GM23248 (cell line): Measurements from ENCODE around the gene CEP95. TPM values are rescaled to one million over a fixed set of nuclear protein-coding genes. Genes with fewer than 3 reads are reported as not detected.
"Not testable (repeated sequence)": the region's sequence is repeated elsewhere in the genome, so short reads cannot be mapped to it uniquely, and the experiment has no call there.

Experiments used
- DNase-seq: peaks from one replicate; pipeline ENCODE4 v3.0.0-alpha.2; 2015
- H2AFZ ChIP-seq: fragments of 200-600 bp; sonication (generic); 2 replicates; pipeline ENCODE4 v1.6.1; 2016; ENCODE audit warnings: antibody characterized with exemption
- H3F3A ChIP-seq: fragments of 200-600 bp; sonication (generic); 2 replicates; pipeline ENCODE4 v1.6.1; 2016; ENCODE audit warnings: mild to moderate bottlenecking, antibody characterized with exemption, mixed run types; ENCODE audit not compliant: insufficient read depth
- H3K27ac ChIP-seq: fragments of 200-600 bp; sonication (generic); 2 replicates; pipeline ENCODE4 v1.5.1; 2016; ENCODE audit warnings: mild to moderate bottlenecking
- H3K27me3 ChIP-seq: fragments of 200-600 bp; sonication (generic); replicated peaks from 2 replicates; pipeline ENCODE4 v1.6.1; 2016; ENCODE audit warnings: mild to moderate bottlenecking; ENCODE audit not compliant: insufficient read depth
- H3K36me3 ChIP-seq: fragments of 200-600 bp; sonication (generic); 2 replicates; pipeline ENCODE4 v1.6.1; 2016; ENCODE audit warnings: low read depth, mild to moderate bottlenecking
- H3K4me1 ChIP-seq: fragments of 200-600 bp; sonication (generic); 2 replicates; pipeline ENCODE4 v1.6.1; 2016; ENCODE audit warnings: mild to moderate bottlenecking; ENCODE audit not compliant: insufficient read depth
- H3K4me2 ChIP-seq: fragments of 200-600 bp; sonication (generic); one replicate; pipeline ENCODE4 v1.6.1; 2016; ENCODE audit warnings: mild to moderate bottlenecking; ENCODE audit not compliant: unreplicated experiment
- H3K4me3 ChIP-seq: fragments of 200-600 bp; sonication (generic); 2 replicates; pipeline ENCODE4 v1.5.1; 2016; ENCODE audit warnings: mild to moderate bottlenecking
- H3K79me2 ChIP-seq: fragments of 200-600 bp; sonication (generic); 2 replicates; pipeline ENCODE4 v1.6.1; 2016; ENCODE audit warnings: mild to moderate bottlenecking; ENCODE audit not compliant: insufficient read depth
- H3K9ac ChIP-seq: fragments of 200-600 bp; sonication (generic); 2 replicates; pipeline ENCODE4 v1.6.1; 2016; ENCODE audit warnings: mild to moderate bottlenecking
- H3K9me2 ChIP-seq: fragments of 200-600 bp; sonication (generic); 2 replicates; pipeline ENCODE4 v1.6.1; 2016; ENCODE audit warnings: mixed run types, mild to moderate bottlenecking, moderate library complexity; ENCODE audit not compliant: insufficient read depth
- H3K9me3 ChIP-seq: fragments of 200-600 bp; sonication (generic); one replicate; pipeline ENCODE4 v1.6.1; 2017; ENCODE audit warnings: low read depth
- H4K20me1 ChIP-seq: fragments of 200-600 bp; sonication (generic); 2 replicates; pipeline ENCODE4 v1.6.0; 2016; ENCODE audit not compliant: insufficient read depth
- EZH2 ChIP-seq: fragments of 200-600 bp; sonication (generic); IDR thresholded peaks from 2 replicates; pipeline ENCODE4 v1.6.1; 2018; ENCODE audit warnings: antibody characterized with exemption, mild to moderate bottlenecking; ENCODE audit not compliant: insufficient read depth, poor library complexity, severe bottlenecking
- EZH2phosphoT487 ChIP-seq: fragments of 200-600 bp; sonication (generic); IDR thresholded peaks from 2 replicates; pipeline ENCODE4 v1.6.1; 2018; ENCODE audit warnings: antibody characterized with exemption, moderate library complexity, mild to moderate bottlenecking, low read depth; ENCODE audit not compliant: insufficient read depth
- WGBS, 2 experiments: methylation state at CpG; one replicate each; pipeline ENCODE4 v1.1.6; 2015 to 2017; ENCODE audit warnings: low lambda C conversion rate in 2 of 2, low coverage in 1 of 2; ENCODE audit errors: missing lambda C conversion rate in 2 of 2; 5-methylcytosine and 5-hydroxymethylcytosine counted together
- in situ Hi-C: fragments of 300-500 bp; cut with MboI; formaldehyde crosslinking; loops from 2 replicates; pipeline ENCODE4 v1.15.0; 2020
- polyA plus RNA-seq: library from polyadenylated mRNA; unstranded; fragments of >200 nt; fragmentation: Nextera tagmentation; extraction: Ambion mirVana; gene quantifications from 2 replicates; pipeline ENCODE4 v1.2.1, GENCODE V29; 2016
- total RNA-seq: library from RNA; depleted of rRNA; stranded (reverse); fragments of >200 nt; shearing (Covaris generic); gene quantifications from 2 replicates; pipeline ENCODE4 v1.2.3, GENCODE V29; 2014

CEP95 gene
- total and polyA plus RNA-seq, 2 experiments from 2014 or later, result 16.8 to 17.5 TPM

DNA sequence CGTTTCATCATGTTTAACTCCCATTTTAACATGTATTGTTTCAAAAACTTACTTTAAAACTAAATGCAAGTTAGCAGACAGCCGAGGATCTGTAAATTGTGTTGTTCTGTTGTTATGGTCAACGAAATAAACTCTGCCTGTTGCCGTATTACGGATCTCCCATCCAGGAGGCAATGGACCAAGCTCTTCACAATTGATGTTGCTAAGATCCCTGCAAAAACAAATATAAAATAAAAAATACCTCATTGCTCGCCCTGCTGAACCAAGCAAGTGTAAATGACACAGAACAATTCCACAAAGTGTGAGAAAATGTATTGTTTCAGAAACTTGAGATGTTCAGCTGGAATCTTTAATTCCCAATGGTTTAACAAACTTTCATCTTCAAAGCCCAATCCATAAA is 65.0 kb downstream of the CEP95 start:
- Histone ChIP-seq H3K36me3 (peaks cover 75% of the 10 kb centered on the region), H3K4me3 (no peak overlapping the region), H3K9me3 (no peaks in the 10 kb centered on the region), H3K9me2 (no peaks in the 10 kb centered on the region), H3K27ac (peak overlapping the region; percentile 85), H3K79me2 (peaks cover 92% of the 10 kb centered on the region), H3K4me2 (peak overlapping the region; percentile 42), H4K20me1 (no peaks in the 10 kb centered on the region), H3K9ac (peak overlapping the region; percentile 46), H3K4me1 (peaks cover 44% of the 10 kb centered on the region), H3K27me3 (no peaks in the 10 kb centered on the region), H2AFZ (no peak overlapping the region), H3F3A (peaks cover 88% of the 10 kb centered on the region)
- peak; percentile 42 for DNase-seq
- no peak for TF ChIP-seq EZH2
- TF ChIP-seq EZH2phosphoT487, result no peak
- 45 to 50% methylated on average over 6 of the region's 6 CpGs for WGBS, 2 experiments
- in situ Hi-C loops, result no loop called here

DNA sequence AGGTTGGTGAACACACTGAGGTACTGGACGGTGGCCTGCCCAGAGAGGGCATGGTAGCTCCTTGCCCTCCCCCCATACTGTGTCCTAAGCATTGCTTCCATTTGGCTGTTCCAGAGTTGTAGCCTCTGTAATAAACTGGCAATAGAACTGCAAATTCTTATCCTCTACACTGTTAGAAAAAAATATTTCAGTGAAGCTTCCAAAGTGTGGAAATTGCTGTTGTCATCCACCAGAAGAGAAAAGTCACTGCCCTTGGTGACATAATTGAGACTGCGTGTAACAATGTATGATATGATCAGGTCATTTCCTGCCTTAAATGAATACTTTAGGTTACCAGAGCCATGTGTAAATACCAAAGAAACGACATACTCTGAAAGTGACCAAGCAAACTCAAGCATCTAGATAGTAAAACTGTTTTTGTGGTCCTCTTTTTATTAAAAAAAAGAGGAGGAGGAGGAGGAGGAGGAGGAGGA is 65.9 kb downstream of the CEP95 start:
- no peaks in the 10 kb centered on the region for H3K9me3 ChIP-seq
- H3K9ac ChIP-seq, result peak overlapping the region; percentile 46
- peaks cover 74% of the 10 kb centered on the region for H3K36me3 ChIP-seq
- H3F3A ChIP-seq, result peaks cover 87% of the 10 kb centered on the region
- peak overlapping the region; percentile 42 for H3K4me2 ChIP-seq
- no peak overlapping the region for H3K4me3 ChIP-seq
- no peaks in the 10 kb centered on the region for H3K27me3 ChIP-seq
- peak; percentile 87 for DNase-seq
- H4K20me1 ChIP-seq, result no peaks in the 10 kb centered on the region
- peak overlapping the region; percentile 85 for H3K27ac ChIP-seq
- 6 to 7% methylated on average over 3 of the region's 3 CpGs for WGBS, 2 experiments
- H3K79me2 ChIP-seq, result peaks cover 90% of the 10 kb centered on the region
- in situ Hi-C loops, result no loop called here
- peaks cover 44% of the 10 kb centered on the region for H3K4me1 ChIP-seq
- no peak overlapping the region for H2AFZ ChIP-seq
- TF ChIP-seq EZH2 (no peak), EZH2phosphoT487 (no peak)
- no peaks in the 10 kb centered on the region for H3K9me2 ChIP-seq

DNA sequence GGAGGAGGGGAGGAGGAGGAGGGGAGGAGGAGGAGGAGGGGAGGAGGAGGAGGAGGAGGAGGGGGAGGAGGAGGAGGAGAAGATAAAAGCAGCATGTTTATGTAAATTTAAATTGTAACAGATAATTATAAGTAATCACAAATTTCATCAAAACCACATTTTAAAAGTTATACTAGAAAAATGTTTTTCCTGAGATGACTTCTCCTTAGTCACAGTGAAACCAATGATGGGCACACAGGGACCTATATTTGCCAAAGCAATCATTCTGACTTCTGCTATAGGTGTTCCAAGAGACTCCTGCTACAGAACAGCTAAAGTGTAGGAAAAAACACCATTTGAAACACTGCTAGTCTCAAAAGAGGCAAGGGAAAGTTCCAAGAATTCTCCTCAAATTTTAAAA is 66.4 kb downstream of the CEP95 start:
- Histone ChIP-seq H3F3A (peaks cover 88% of the 10 kb centered on the region), H3K9ac (peak overlapping the region; percentile 7; the same call in 1 of the 2 replicates), H3K9me3 (no peaks in the 10 kb centered on the region), H3K27me3 (no peaks in the 10 kb centered on the region), H3K79me2 (peaks cover 90% of the 10 kb centered on the region), H3K4me2 (no peak overlapping the region), H2AFZ (no peak overlapping the region), H3K4me3 (no peak overlapping the region), H3K27ac (peak overlapping the region; percentile 85), H3K9me2 (no peaks in the 10 kb centered on the region), H4K20me1 (no peaks in the 10 kb centered on the region), H3K36me3 (peaks cover 76% of the 10 kb centered on the region), H3K4me1 (peaks cover 44% of the 10 kb centered on the region)
- in situ Hi-C loops, result no loop called here
- no peak for TF ChIP-seq EZH2phosphoT487
- TF ChIP-seq EZH2, result no peak
- peak; percentile 54 for DNase-seq

DNA sequence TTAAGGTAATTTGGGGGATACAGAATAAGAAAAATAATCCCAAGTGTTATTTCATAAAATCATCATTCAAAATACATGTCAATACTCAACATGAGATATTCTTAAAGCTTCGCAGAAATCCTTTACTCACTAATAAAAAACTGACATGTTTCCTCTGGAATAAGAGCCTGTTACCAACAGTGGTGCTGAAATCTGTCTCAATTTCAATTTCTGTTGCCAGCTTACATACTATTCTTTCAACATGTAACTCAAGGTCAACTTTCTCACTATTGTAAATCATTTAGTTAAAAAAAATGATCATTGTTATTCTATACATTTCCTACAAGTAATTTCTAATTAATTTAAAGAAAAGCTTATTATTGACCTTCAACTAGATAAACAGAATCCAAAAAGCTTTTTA is 67.9 kb downstream of the CEP95 start:
- H3K9me3 ChIP-seq, result no peaks in the 10 kb centered on the region
- no peak overlapping the region for H3K4me3 ChIP-seq
- in situ Hi-C loops, result no loop called here
- WGBS, 2 experiments, result 35 to 40% methylated on average over 1 of the region's 1 CpG
- H4K20me1 ChIP-seq, result no peaks in the 10 kb centered on the region
- H3K4me2 ChIP-seq, result no peak overlapping the region
- H3K27ac ChIP-seq, result peak overlapping the region; percentile 85
- no peak for DNase-seq
- H3F3A ChIP-seq, result peaks cover 86% of the 10 kb centered on the region
- no peaks in the 10 kb centered on the region for H3K9me2 ChIP-seq
- H3K9ac ChIP-seq, result no peak overlapping the region
- H3K4me1 ChIP-seq, result peaks cover 44% of the 10 kb centered on the region
- peaks cover 75% of the 10 kb centered on the region for H3K36me3 ChIP-seq
- peaks cover 90% of the 10 kb centered on the region for H3K79me2 ChIP-seq
- H2AFZ ChIP-seq, result no peak overlapping the region
- no peaks in the 10 kb centered on the region for H3K27me3 ChIP-seq
- TF ChIP-seq EZH2, result no peak
- TF ChIP-seq EZH2phosphoT487, result no peak

DNA sequence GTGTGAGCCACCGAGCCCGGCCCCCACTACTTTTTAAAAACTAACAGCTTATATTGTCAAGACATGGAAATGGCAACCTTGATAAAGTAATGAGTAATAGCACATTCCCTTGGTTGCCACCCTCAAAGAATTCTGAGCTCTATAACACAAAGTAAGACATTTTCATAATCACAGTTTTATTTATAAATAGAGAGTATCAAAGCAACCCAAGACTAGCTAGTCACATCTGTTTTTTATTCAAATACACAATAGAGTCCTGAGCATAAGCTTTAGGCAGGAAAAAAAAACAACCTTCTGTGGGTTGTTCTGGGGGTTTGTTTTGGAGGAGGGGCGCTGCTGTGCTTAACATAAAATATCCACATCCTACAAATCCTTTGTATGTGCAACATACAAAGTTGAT is 68.7 kb downstream of the CEP95 start:
- no peak overlapping the region for H2AFZ ChIP-seq
- H3K36me3 ChIP-seq, result peaks cover 75% of the 10 kb centered on the region
- peaks cover 86% of the 10 kb centered on the region for H3F3A ChIP-seq
- peak overlapping the region; percentile 85 for H3K27ac ChIP-seq
- no peaks in the 10 kb centered on the region for H4K20me1 ChIP-seq
- H3K9me3 ChIP-seq, result no peaks in the 10 kb centered on the region
- H3K27me3 ChIP-seq, result no peaks in the 10 kb centered on the region
- no peak overlapping the region for H3K4me2 ChIP-seq
- 0 out of 2 replicates have a peak overlapping the region, but pooled peaks have one; percentile 14 for H3K9ac ChIP-seq
- peak; percentile 32 for DNase-seq
- H3K79me2 ChIP-seq, result peaks cover 90% of the 10 kb centered on the region
- TF ChIP-seq EZH2phosphoT487, result no peak
- TF ChIP-seq EZH2, result no peak
- 51 to 56% methylated on average over 3 of the region's 3 CpGs for WGBS, 2 experiments
- in situ Hi-C loops, result no loop called here
- no peak overlapping the region for H3K4me3 ChIP-seq
- peaks cover 47% of the 10 kb centered on the region for H3K4me1 ChIP-seq
- no peaks in the 10 kb centered on the region for H3K9me2 ChIP-seq

DNA sequence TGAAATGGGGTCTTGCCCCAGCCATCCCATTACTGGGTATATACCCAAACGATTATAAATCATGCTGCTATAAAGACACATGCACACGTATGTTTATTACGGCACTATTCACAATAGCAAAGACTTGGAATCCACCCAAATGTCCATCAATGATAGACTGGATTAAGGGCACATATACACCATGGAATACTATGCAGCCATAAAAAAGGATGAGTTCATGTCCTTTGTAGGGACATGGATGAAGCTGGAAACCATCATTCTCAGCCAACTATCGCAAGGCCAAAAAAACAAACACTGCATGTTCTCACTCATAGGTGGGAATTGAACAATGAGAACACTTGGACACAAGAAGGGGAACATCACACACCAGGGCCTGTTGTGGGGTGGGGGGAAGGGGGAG is 70.2 kb downstream of the CEP95 start:
- H3K79me2 ChIP-seq, result peaks cover 90% of the 10 kb centered on the region
- in situ Hi-C loops, result not testable (repeated sequence)

More for the DNA sequence above, 70.2 kb downstream of the CEP95 start:
- not testable (repeated sequence) for H3K27me3 ChIP-seq, H3K4me2 ChIP-seq, H3K9ac ChIP-seq, H3K27ac ChIP-seq, H3K9me2 ChIP-seq, H4K20me1 ChIP-seq, DNase-seq, H2AFZ ChIP-seq, H3K9me3 ChIP-seq, H3K4me3 ChIP-seq
- WGBS, 2 experiments, result 99% methylated on average over 4 of the region's 4 CpGs
- Histone ChIP-seq H3K4me1 (peaks cover 47% of the 10 kb centered on the region), H3K36me3 (peaks cover 75% of the 10 kb centered on the region), H3F3A (peaks cover 86% of the 10 kb centered on the region)
